ENCODE measurements around the gene MEF2B. TPM values are rescaled to one million over a fixed set of nuclear protein-coding genes. Genes with fewer than 3 reads are reported as not detected.
"Not testable (repeated sequence)": the region's sequence is repeated elsewhere in the genome, so short reads cannot be mapped to it uniquely, and the experiment has no call there.

MEF2B gene
- total RNA-seq, 4 donors from 2014 or later = not detected

DNA sequence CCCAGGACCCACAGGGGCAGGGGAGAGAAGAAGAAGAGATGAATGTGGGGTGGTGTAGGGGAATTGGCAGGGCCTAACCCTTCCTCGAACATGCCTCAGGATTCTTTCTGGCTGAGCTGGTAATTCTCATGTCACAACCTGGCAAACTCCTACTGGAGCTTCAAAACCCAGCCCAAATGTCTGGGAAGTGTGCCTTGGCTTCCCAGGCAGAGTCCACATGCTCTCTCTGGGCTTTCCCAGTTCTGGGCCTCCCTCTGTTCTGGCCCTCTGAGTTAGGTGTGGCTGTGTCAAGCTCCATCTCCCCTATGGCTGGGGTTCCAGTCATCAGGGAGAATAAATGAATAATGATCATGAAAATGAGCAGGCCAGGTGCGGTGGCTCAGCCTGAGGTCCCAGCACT is 20.6 kb downstream of the MEF2B start:
- peaks cover 0 to 10% (median 3%) of the 10 kb centered on the region in 3 donors for H3K4me1 ChIP-seq
- no peaks in the 10 kb centered on the region for H3K9me3 ChIP-seq
- H3K36me3 ChIP-seq = peaks cover 0 to 39% of the 10 kb centered on the region in 2 donors
- H3K27ac ChIP-seq = no peak overlapping the region
- 40 to 80% methylated on average over 1 of the region's 2 CpGs for WGBS, 2 donors (ENCODE audit: low coverage in 1 of 2)
- TF ChIP-seq POLR2A (IDR thresholded peaks at IDR 0.05) = no peak
- no peak for TF ChIP-seq POLR2AphosphoS5 (IDR thresholded peaks at IDR 0.05)
- no peak for TF ChIP-seq EP300 (IDR thresholded peaks at IDR 0.05)
- TF ChIP-seq CTCF (IDR thresholded peaks at IDR 0.05) = no peak
- ATAC-seq = no peak
- H3K27me3 ChIP-seq = no peaks in the 10 kb centered on the region
- H3K4me3 ChIP-seq = no peak overlapping the region

GRCh38 chr19:19148504-19148903 is 21.6 kb downstream of the MEF2B start:
- WGBS, 2 donors (ENCODE audit: low coverage in 1 of 2) = 90 to 94% methylated on average over 3 to 8 of the region's 8 CpGs
- H3K4me3 ChIP-seq, ATAC-seq, H3K27me3 ChIP-seq, H3K27ac ChIP-seq, H3K9me3 ChIP-seq: not testable (repeated sequence)
- Histone ChIP-seq H3K36me3 (peaks cover 0 to 39% of the 10 kb centered on the region in 2 donors), H3K4me1 (peaks cover 0 to 10% (median 3%) of the 10 kb centered on the region in 3 donors)

- ATAC-seq = no peak
- no peaks in the 10 kb centered on the region for H3K9me3 ChIP-seq
- no peak overlapping the region for H3K4me3 ChIP-seq
- H3K27me3 ChIP-seq = no peaks in the 10 kb centered on the region
- TF ChIP-seq EP300 (IDR thresholded peaks at IDR 0.05) (no peak), POLR2AphosphoS5 (IDR thresholded peaks at IDR 0.05) (no peak), POLR2A (IDR thresholded peaks at IDR 0.05) (no peak), CTCF (IDR thresholded peaks at IDR 0.05) (no peak)
- peaks cover 0 to 10% (median 3%) of the 10 kb centered on the region in 3 donors for H3K4me1 ChIP-seq
- 67 to 71% methylated on average over 1 of the region's 5 CpGs for WGBS, 2 donors (ENCODE audit: low coverage in 1 of 2)
- H3K36me3 ChIP-seq = peaks cover 0 to 39% of the 10 kb centered on the region in 2 donors
- no peak overlapping the region for H3K27ac ChIP-seq
Observed at GRCh38 chr19:19147344-19147743, 22.7 kb downstream of the MEF2B start.

DNA sequence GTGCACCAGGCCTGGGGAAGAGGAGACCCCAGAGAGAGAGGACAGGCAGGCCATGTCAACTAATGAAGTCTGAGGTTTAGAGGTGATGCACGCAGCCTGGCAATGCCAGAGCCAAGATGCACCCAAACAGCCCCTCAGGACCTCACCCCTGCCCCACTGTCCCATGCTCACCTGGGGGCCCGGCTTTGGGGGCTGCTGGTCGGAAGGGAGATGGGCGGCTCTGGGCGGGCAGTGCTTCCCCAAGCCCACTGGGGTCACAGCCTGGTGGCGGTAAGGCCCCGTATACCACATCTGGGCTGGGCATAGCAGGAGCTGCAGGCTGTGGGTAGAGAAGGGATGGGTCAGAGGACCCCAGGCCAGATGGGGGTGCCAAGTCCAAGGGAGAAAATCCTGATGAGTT is 23.2 kb downstream of the MEF2B start:
- H3K36me3 ChIP-seq = peaks cover 0 to 39% of the 10 kb centered on the region in 2 donors

More for the DNA sequence above, 23.2 kb downstream of the MEF2B start:
- Histone ChIP-seq H3K9me3 (no peaks in the 10 kb centered on the region), H3K27me3 (no peaks in the 10 kb centered on the region), H3K27ac (no peak overlapping the region), H3K4me1 (peaks cover 0 to 10% (median 3%) of the 10 kb centered on the region in 3 donors), H3K4me3 (no peak overlapping the region)
- WGBS, 2 donors (ENCODE audit: low coverage in 1 of 2) = no CpG with 5 or more reads among the region's 7 CpGs
- ATAC-seq = no peak
- no peak for TF ChIP-seq POLR2AphosphoS5 (IDR thresholded peaks at IDR 0.05)
- TF ChIP-seq EP300 (IDR thresholded peaks at IDR 0.05) = no peak
- TF ChIP-seq POLR2A (IDR thresholded peaks at IDR 0.05) = no peak
- TF ChIP-seq CTCF (IDR thresholded peaks at IDR 0.05) = no peak

Data from gastroesophageal sphincter (tissue), 4 donors.